ENCODE measurements around the gene APBB2.
A peak's percentile ranks its signal among the peaks of the same experiment; 100 is the strongest.

Gene APBB2

DNA sequence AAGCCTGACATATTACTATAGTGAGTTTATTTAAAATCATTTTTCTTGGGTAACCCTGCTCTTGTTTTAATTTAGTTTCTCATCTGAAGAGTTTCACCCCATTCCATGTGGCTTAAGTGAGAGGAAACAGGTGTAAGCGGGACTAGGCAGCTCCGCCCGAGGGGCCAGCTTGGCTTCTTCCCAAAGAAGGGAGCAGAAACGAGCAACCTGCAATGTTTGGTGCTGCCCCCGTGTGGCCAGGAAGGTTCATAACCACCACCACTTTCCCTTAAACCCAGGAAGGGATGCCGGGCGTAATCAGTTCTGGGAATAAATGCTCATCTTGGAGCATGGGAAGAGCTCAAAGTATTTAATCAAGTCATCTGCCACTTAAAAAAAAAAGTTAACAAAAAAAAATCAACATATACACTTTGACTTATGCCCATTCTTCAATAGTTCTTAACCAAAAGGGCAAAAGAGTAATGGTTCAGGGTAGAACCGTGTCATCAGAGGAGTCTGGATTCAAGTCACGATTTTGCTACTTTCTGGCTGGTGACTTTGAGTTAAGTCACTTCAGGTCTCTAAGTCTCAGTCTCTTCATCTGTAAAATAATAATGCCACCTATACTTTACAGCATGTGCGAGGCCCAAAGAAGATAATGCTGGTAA is 316.7 kb downstream of the APBB2 start:
- peak; percentile 64 to 86 (median 80) for DNase-seq

DNA sequence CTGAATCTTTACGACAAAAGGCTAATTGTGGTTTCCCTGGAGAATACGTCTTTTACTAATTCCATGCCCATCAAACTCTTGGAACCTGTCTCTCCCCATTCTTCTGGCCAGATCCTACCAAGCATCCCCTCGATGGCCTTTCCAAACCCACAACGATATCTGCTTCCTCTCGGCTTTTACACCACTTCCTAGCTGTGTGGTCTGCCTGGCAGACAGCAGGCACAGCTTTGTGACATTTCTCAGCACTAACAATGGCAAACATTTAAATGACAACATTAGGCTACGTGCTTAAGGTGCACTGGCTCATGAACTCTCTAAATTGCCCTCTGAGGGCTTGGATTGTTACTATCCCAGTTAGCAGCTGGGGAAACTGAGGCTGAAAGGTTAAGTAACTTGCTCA is 323.6 kb downstream of the APBB2 start:
- peak in 1 of 4 experiments; percentile 11 for DNase-seq

DNA sequence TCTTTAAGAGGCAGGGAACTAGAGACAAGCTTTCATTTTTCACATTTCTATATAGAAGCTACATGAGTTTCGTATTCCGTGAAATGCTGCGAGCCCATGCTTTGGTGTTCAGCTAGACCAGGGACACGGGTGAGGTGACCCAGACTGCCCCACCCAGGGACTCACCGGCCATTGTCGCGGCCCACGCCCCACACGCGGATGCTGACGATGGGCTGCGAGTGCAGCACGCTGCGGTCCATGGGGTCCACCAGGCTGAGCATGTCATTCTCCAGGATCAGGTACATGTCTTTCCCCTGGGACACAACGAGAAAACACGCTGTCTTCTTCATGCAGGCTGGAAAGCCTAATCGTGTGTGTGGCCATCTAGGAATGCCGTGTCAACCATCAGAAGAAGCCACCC is 324.1 kb downstream of the APBB2 start:
- DNase-seq: no peak

DNA sequence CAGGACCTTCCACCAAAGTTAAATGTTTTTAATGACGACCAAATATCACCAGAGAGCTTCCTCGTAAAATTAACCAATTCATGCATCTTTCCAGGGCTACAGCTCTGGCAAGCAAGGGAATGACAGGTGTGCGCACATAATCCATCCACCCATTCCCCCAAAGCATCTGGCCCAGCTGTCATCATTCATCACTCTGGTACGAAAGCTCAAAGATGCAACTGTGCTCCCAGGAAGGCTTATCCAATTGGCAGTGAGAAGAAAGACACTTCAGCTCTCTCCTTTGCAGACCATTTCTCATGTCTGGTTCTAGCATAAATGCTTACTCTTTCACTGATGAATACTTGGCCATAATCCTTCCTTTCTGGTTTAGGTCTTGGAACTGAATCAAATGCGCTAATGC is 325.4 kb downstream of the APBB2 start:
- DNase-seq: no peak

DNA sequence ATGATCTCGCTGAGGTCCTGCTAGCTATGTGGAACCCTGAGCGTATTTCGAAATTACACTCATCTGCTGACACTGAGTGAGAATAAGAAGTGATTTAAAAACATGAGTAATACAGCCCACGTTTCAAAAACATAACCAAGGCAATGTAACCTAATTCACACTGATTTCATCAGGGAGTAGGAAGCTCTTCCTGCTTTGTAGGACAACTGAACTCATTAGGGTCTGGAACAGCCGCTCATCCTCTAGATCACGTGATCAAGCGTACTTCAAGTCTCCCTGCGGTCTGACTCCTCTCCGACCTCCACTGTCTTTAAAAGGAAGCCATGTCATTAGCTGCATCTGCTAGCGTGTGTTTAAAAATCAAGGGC is 326.6 kb downstream of the APBB2 start:
- peak; percentile 85 to 97 (median 92) for DNase-seq

DNA sequence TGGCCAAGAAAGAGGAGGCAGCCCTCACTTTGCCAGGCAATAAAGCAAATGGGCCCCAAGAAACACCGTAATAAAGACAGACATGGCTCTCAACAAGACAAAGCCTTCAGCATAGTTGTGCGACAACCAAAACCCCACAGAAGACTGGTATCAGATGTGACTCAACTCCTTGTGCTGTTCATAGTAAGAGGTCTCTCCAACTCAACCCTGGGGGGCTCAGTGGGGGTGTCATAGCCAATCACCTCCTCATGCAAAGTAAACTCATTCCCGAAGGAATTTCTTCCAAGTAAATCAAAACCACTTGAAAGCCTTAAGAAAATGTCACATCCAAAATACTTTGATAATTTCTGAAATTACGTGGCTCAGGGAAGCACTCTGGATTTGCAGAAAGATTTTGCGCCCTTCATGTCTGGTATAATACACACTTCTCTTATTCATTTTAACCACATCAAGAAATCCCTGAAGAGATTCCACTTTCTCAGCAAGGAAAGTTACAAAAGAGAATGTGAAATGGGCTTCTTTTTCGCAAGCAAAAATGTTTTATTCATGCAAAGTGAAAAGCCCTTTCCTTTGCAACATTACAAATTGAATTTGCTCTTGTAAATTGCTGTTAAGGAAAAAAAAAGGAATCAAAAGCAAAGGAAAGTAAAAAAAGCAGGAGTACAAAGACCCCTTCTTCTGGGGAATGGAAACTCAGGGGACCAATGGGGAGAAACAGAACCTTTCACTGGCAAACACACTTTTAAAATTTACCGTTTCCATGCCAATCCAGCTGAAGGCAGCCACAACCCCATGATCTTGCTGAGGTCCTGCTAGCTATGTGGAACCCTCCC is 327.2 kb downstream of the APBB2 start:
- DNase-seq: peak in 2 of 4 experiments; percentile 30 to 34

DNA sequence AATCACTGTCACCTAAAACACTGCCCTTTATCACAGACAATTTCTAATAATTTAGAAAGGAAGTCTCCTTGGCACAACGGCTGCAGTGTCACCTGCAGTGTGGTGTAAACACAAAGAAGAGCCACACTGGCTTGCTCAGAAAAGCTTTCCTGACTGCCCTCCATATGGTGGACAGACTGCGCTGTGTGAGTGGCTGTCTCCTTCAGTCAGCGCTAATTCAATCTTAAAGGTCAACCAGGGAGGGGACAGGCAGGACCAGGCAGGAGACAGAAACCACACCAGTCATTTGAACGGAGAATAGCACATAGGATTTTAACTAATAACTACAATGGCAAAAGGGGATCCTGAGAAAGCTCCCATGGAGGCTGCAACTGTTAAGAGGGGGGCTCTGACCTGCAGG is 332.5 kb downstream of the APBB2 start:
- DNase-seq: no peak

DNA sequence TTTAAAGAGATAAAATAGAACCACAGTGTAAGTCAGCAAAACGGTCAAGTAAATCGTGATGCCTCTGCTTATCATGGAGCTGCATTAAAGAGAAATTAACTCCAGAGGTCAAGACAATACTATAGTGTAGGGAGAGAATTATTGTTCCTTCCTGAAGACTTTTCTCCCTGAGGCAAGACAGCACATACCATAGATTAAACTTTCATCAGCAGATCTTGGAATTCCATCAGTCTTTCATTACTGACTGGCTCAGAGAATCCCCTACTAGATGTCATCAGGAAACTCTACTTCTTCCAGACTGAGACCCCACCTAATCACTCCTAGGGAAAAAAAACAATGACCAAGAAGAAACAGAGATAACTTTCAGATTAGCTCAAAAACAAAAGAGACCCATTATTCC is 333.2 kb downstream of the APBB2 start:
- DNase-seq: no peak

DNA sequence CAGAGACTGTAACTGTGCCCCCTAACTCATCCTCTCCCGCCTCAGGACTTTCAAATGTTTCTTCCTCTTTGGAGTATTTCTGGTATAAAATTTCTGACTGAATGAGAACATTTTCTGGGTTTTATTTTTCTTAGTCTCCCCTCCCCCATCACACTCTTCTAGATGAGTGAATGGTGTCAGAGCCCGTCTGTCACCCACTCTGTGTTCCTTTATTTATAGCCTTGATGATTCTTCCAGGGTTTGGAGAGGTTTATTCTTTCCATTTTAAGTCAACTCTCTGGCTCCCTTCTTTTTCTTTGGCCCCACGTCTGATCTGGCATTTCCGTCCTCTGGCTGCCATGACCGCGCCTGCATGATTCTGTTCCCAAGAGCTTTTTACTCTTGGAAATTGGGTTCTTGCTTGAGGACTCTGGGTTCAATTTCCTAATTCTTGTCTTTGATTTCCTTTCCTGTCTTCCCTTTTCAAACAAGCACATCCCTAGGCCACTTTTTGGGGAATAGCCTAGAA is 335.7 kb downstream of the APBB2 start:
- DNase-seq: no peak

DNA sequence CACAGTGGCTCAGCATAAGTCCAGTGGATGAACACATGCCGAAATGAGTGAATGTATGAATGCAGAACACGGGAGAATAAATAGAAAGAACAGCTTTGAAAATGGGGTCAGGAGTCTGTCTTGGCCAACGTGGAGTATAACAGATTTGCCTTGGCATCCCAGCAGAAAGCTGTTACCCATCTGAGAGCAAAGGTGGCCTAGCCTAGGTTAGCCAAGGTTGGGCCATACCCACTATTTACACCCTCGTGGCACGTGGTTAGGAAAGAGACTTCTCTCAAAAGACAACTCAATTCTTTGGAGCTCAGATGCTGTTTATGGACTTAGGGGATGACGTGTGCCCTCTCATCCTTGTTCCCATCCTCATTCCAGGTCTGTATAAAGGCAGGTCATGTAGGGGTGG is 337.3 kb downstream of the APBB2 start:
- no peak for DNase-seq

DNA sequence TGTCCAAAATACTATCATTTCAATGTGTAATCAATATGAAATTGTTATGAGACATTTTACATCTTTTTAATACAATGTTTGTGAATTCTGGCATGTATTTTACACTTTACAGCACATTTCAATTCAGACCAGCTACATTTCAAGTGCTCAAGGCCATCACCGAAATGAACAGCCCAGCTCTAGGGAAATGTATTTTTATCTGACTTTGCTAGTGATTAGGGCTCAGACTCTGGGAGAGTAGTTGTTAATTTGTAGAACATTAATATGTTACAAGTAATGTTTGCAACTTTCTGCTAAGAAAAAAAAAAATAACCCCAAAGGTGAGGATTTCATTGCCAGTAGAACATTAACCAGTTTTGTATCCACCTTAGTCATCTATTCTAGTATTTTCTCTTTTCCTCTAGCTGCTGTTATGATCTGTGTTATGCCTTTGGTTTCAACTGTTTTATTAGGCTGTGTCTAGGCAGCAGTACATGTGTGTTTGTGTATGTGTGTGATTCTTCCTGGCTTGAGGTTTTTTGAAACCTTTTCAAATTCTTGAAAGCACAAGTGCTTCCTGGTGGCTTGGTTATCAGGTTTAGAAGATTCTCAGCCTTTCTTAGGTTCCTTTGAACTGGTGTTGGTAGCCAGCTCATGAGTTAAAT is 338.7 kb downstream of the APBB2 start:
- no peak for DNase-seq

DNA sequence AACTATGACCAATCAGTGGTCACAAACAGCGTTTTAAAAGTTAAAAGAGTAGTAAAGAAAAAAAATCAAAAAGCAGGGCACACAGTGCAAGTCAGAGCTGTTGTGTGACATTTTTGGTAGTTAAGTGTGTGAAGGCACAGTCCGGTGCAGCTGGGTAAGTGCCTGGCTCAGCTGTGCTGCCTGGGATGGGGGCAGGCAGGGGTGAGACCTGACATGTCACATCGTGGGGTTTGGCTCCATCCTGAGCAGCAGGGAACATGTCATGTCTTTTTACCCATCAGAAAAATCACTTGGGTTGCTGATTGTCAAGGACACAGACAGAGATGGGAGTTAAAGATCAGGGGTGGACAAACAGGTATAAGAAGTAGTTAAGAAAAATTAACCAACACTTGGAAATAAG is 339.4 kb downstream of the APBB2 start:
- DNase-seq: no peak

DNA sequence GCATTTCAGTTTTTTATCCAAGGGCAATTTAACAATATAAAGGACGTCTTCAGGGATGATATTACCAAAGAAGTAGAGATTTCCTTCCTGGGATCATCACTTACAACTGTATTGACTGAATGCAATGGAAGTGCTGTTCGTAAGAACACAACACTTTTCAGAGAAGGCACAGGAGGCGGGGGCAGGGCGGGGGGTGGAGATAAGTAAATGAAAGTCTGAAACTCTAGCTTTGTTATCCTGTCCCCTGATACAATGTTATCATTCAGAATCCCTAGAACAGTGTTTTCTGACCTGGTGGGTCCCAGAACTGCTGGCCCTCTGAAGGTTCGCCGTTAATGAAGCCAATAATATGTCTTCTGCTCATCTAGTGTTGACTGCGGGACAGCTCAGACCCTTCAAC is 340.0 kb downstream of the APBB2 start:
- DNase-seq: no peak

DNA sequence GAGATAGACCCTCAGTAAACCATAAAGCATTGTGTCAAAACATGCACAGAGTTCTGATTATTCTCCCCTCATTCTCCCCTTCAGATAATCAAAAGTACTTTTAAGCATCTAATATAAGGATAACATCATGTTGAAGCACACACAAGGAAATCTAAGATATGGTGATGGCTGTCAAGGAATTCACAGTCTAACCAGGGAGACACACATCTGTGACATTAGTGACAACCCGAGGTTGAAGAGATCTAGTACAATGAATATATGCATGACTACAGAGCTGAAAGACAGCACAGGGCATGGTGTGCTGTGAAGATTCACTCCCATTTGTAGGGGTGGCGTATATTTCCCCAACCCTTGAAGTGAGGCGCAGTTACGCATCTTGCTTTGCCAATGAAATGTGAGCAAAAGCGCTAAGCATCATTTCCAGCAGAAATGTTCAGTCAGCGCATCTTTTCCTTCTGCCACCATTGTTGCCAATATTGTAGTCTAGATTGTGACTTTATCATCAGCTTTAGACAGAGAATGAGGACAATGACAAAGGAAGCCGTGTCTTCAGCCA is 342.6 kb downstream of the APBB2 start:
- no peak for DNase-seq

DNA sequence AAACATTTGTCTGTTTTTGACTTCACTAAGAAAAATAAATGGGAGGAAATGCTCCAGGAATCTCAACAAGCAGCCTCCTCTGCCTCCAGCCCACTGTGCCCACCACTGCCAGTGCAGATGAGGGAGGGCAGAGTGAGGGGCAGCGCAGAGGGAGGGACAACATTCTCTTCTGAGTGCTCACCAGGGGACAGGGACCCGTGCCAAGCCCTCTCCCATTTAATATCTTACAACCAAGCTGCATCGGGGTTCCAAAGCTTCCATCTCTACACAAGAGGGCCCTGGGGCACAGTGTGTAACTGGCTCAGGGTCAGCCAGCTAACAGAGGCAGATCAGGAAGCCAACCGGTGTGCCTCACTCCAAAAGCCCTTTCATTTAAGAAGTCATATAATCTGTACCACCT is 344.2 kb downstream of the APBB2 start:
- DNase-seq: no peak

DNA sequence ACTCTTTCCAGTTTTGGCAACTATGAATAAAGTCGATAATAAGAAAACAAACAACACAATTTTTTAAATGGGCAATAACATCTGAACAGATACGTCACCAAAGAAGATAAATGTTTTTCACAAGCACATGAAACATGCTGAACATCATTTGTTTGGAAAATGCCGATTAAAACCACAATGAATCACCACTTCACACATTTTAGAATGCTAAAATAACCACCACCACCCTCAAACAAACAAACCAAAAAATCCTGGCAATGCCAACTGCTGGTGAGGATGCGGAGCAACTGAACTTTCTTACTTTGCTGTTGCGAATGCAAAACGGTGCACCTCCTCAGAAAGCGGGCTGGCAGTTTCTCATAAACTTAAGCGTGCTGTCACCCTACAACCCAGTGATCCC is 348.6 kb downstream of the APBB2 start:
- DNase-seq: no peak

DNA sequence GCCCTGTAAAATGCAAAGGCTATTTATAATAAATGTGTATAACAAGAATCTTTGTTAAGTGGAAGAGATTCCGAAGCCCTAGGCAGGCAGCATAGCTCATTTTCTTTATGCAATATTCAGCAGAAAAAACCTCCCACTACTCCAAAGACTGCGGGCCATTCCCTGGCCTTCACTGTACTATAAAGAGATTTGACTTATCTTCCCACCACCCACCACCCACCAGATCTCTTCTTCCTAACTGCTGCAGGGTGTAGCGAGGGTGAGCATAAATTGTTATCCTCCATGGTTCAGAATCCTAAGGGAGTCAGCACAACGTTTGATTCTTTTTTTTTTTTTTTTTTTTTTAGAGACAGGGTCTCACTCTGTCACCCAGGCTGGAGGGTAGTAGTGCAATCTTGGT is 349.8 kb downstream of the APBB2 start:
- no peak for DNase-seq

DNA sequence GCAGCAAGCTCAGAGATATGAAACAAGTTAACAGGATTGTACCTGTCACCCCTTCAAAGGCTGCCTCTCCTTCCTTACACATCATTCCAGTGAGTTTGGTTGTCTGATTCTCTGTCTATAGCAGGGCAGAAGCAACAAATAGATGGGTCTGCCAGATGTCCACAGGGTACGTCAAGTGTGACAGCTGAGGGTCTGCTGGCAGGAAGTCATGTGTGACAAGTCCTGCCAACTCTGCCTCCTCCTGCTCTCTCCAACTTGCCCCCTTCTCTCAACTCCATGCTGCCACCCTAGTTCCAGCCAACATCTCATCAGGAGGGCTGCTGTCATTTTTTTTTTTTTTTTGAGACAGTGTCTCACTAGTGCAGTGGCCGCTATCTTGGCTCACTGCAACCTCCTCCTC is 355.4 kb downstream of the APBB2 start:
- no peak for DNase-seq

DNA sequence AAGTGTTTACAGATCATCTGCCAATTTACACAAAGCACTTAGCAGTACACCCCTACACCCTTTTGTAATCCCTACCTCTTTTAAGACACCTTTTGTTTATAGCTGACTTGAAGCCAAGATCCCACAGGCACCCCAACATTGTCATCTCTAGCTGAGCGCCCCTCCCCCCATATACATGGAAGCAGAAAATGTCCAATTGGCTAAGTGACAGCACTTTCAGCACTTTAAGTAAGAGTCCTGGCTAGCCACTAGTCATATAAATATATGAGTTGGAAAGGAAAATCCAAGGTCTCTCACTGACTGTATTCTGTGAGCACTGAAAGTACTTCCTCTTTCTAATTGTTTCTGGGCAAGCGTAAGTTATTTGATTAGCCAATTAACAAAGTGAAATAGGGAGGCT is 356.4 kb downstream of the APBB2 start:
- peak in 3 of 4 experiments; percentile 10 to 53 (median 51) for DNase-seq

DNA sequence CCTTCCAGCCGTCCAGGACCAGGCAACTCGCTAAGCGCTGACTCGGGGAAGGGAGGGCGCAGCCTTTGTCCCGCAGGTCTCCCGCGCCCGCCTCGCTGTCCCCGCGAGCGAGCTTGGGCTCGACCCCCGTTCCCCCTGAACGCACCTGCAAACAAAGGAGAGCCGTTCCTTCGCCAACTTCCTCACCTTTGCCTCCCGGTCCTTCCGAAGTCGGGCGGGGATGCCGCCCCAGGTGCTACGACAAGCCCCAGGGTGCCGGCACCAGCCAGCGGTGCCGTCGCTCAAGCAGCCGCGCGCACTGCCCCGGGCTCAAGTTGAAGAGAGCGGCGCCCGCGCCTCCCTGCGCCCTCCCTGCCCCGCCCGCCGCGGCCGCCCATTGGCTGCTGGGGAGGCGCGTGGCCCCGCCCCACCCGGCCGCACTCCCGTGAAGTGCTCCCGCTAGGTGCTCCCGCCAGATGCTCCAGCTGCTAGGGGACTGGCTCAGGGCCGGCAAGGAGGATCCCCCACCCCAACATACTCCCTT is 357.4 kb downstream of the APBB2 start:
- peak; percentile 50 to 86 (median 68) for DNase-seq

DNA sequence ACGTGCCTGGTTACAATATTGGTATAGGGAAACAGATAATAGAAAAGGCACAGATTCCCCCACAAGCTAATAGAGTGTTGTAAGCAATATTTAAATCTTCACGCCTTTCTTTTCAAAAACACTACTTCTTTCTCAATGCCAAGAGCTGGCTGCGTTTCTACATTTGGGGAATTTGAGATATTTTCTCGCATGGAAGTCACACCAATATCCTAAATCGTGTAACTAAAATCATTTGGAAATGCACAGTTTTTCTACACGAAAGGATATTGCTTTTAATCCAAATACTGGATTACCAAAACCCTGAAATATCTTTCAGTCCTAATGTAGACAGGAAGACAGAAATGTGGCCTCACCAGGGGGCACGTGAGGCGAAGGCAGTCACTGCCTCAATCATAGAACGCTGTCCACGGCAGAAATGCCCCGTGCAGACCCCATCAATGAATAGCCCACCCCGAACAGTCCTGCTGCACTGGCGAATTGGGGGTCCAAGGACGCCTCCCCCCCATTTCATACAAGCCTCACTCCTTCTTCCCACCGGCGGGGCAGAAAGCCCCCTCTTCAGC is 358.0 kb downstream of the APBB2 start:
- peak in 1 of 4 experiments; percentile 9 for DNase-seq

DNA sequence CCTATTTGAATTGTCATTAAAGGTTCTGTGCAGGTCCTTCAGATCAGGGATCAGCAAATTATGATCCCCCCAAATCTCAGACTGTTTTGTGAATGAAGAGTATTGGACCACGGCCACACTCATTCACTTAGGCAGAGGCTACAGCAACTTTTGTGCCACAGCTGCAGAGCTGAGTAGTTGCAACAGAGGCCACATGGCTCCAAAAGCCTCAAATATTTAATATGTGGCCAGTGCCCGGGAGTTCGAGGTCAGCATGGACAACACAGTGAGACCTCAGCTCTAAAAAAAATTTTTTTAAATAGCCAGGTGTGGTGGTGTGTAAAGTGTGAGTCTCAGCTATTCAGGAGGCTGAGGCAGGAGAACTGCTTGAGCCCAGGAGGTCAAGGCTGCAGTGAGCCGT is 363.8 kb downstream of the APBB2 start:
- DNase-seq: no peak

DNA sequence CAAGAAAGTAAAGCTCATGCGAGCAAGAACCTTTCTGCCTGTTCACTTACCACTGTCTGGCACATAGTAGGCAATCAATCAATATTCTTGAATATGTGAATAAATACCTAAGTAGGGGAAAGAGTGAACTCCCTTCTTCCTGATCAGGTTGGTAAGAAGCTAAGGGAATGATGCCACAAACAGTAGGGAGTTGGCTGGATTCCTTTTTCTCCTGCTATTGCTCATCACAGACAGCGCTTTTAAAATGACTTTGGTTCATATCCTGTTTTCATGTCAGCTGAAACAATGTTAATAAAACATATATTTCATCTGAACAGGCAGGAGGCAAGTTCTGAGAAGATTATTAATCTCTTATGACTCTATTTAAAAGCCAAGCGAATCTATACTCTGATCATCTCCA is 365.4 kb downstream of the APBB2 start:
- DNase-seq: no peak
